HG02973 (cell line): Measurements from ENCODE around the gene CTH.
"Not testable (repeated sequence)": the region's sequence is repeated elsewhere in the genome, so short reads cannot be mapped to it uniquely, and the experiment has no call there.

Source experiments
- ATAC-seq: cut with Tn5 transposase; IDR thresholded peaks from one replicate; pipeline ENCODE4 v1.9.1; 2021; ENCODE audit warnings: moderate library complexity; ENCODE audit not compliant: unreplicated experiment

CTH gene

DNA sequence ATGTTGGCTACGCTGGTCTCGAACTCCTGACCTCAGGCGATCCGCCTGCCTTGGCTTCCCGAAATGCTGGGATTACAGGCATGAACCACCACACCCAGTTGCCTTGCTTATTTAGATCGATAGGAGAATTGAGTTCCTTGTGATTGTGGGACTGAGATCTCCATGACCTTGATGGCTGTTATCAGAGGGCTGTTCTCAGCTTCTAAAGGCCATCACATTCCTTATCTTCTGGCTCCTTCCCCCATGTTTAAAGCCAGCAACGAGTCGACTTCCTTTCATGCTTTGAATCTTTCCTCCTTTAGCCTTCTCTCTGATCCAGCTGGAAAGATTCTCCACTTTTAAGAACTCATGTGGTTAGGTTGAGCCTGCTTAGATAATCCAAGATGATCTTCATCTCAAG, 38.0 kb downstream of the CTH start:
- no peak for ATAC-seq

DNA sequence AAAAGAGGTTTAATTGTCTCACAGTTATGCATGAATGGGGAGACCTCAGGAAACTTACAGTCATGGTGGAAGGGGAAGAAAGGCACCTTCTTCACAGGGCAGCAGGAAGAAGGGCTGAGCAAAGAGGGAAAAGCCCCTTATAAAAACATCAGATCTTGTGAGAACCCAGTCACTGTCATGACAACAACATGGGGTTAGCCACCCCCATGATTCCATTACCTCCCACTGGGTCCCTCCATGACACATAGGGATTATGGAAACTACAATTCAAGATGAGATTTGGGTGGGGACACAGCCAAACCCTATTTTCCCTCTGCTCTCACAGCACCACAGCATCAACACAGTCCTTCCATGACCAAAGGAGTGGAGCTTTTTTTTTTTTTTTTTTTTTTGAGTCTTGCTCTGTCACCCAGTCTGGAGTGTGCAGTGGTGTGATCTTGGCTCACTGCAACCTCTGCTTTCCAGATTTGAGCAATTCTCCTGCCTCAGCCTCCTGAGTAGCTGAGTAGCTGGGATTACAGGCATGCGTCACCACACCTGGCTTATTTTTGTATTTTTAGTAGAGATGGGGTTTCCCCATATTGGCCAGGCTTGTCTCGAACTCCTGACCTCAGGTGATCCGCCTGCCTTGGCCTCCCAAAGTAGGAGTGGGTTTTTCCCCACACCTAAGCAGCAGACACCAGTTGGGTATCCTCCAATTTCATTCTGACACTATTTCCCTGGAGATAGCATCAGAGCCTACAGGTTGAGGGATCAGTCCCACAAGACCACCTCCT, 41.3 kb downstream of the CTH start:
- ATAC-seq = peak; percentile 45

DNA sequence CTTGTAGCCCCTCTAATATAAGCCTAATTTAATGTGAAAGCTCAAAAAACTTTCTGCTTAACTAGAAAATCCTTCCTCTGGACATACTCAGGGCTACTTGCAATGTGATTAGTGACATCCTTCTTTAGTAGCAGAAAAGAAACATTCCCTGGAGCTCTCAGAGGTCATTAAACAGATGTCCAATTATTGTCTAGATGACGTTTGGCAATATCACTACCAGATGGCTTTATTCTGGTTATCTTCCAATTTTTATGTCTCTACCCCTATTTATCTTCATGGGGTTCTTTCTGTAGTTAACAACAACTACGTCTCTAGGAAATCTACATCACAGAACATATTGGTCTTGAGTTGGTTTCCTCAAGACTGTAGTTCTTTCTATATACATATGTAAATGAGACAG, 44.2 kb downstream of the CTH start:
- no peak for ATAC-seq

DNA sequence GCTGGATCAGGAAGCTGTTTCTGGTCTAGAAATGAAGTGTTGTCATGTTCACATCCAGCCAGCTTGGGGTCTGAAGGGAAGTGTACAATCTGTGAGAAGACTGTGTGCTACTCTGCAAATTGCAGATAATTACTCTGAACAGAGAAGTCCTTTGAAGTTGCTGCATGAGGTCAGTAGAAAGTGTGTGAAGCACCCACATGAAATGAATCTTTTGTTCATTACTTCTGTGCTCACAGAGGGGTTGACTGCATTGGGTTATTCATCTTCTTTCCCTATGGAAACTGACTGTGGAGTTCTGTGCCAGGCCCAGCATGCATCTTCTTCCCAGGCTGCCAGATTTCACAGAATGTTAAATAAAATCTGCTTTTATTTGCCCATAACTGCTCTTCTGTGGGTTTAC, 47.1 kb downstream of the CTH start:
- no peak for ATAC-seq

DNA sequence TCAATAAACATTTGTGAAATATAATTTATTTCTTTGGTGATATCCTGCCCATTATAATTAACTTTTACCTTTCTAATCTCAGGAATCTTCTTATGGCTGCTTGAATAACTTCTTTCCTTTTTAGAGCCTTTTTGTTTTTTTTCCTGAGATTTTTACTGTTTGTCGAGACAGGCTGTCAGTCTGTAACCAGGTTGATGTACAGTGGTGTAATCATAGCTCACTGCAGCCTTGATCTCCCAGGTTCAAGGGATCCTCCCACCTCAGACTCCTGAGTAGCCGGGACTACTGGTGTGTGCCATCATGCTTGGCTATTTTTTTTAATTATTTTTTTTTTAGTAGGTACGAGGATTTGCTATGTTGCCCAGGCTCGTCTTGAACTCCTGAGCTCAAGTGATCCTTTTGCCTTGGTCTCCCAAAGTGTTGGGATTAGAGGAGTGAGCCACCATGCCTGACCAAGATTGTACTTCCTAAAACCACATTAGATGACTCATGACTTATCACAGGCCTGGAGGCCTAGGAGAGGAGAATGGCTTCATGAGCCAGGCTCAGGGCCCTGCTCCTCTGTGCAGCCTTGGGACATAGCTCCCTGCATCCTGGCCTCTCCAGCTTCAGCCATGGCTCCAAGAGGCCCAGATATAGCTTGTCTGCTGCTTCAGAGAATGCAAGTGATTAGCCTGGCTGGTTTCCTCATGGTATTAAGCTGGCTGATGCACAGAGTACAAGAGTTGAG, 48.6 kb downstream of the CTH start:
- no peak for ATAC-seq

DNA sequence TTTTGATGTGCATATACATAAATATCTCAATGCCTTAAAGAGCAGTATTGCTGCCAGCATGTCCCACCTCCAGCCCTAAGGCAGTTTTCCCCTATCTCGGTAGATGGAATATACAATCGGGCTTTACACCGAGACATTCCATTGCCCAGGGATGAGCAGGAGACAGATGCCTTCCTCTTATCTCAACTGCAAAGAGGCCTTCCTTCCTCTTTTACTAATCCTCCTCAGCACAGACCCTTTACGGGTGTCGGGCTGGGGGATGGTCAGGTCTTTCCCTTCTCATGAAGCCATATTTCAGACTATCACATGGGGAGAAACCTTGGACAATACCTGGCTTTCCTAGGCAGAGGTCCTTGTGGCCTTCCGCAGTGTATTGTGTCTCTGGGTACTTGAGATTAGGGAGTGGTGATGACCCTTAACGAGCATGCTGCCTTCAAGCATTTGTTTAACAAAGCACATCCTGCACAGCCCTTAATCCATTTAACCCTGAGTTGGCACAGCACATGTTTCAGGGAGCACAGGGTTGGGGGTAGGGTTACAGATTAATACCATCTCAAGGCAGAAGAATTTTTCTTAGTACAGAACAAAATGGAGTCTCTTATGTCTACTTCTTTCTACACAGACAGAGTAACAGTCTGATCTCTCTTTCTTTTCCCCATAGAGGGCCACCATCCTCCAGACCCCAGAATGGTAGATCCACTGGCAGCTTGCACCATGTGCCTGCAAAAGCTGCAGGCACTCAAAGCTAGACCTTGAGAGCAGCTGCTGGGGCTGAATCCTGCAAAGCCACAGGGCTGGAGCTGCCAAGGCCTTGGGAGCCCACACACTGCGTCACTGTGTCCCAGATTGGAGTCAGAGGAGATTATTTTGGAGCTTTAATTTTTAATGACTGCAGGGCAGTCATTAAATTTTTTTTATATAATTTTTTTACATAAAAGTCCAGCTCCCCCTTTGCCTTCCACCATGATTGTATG, 50.0 kb downstream of the CTH start:
- not testable (repeated sequence) for ATAC-seq

DNA sequence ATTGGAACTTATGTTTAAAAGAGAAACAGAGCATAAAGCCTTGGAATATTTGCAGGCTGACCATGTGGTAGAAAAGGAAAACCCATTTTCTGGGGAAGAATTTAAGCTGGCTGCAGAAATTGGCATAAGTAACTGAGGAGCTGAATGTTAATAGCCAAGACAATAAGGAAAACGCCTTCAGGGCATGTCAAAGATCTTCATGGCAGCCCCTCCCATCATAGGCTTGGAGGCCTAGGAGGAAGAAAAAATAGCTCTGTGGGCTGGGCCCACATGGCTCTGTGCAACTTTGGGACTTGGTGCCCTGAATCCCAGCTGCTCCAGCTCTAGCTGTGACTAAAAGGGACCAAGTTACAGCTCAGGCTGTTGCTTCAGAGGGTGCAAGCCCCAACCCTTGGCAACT, 51.5 kb downstream of the CTH start:
- ATAC-seq = no peak

DNA sequence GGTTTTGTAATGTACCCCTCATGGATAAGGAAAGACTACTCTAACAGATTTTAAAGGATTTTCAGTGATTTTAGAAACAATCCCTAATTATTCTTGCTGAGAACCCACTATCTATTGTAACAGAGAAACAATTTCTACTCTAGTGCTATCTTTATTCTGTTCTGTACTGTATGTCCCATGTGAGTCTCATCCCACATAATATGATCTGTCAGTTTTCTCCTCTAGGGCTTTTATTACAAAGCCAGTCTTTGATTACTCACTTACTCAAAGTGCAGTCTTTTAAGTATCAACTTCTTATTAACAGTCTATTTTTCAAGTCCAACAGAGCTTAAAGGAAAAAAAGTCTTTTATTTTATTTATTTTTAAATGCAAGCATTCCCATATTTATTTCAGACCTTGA, 54.8 kb downstream of the CTH start:
- no peak for ATAC-seq

DNA sequence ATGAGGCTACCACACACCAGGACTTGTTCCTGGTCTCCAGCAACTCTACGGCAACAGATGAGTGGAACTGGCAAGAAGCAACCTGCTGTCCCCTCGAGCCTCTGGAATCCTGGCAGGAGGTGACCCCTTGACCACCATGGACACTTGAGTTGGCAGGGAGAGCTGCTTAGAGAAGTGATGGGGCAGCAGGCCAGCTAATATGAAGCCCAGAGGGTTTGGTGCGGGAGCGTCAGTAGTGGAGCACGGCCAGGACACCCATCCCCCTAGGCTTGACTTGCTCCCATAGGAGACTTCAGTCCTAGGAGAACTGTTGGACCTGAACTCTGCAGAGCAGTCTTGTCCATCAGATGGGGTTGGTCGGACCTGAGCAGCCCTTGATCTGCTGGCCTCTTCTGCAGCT, 56.5 kb downstream of the CTH start:
- ATAC-seq = no peak

DNA sequence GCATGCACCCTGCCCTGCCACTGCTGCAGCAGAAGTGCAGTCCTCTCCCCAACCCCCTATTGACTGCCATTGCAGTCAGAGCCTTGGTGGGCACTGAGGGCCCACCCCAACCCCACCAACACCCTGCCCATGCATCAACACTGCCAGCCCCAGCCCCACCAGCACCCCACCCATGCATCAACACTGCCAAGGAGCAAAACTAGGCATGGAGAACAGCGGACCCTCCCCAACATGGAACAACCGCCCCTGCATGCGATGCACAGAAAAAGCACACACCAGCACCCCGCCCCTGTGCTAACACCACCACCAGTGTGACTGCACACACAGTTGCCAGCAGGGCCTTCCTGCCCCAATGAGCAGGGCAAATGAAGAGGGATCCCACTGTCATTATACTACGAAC, 57.1 kb downstream of the CTH start:
- ATAC-seq = no peak

DNA sequence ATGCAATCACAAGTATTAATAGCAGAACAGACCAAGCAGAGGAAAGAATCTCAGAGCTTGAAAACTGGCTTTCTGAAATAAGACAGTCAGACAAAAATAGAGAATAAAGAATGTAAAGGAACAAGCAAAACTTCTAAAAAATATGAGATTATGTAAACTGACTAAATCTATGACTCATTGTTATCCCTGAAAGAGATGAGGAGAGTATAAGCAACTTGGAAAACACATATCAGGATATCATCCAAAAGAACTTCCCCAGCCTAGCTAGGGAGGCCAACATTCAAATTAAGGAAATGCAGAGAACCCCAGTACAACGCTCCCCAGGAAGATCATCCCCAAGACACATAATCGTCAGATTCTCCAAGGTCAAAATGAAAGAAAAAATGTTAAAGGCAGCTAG, 58.1 kb downstream of the CTH start:
- not testable (repeated sequence) for ATAC-seq

DNA sequence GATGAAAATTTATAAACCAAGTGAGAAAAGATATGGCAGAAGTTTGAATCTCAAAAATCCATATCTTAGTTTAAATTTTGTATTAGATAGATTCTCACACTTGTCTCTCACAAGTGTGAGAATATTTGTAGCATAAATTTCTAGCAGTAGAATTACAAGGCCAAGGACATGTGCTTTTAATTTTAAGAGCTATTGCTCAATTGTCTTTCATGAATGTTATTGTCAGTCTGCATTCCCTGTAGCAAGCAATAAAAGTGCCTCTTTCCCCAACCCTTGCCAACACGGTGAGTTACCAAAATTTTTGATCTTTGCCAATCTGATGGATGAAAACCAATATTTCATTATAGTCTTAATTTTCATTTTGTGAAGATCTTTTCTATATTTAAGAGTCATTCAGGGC, 64.0 kb downstream of the CTH start:
- no peak for ATAC-seq

DNA sequence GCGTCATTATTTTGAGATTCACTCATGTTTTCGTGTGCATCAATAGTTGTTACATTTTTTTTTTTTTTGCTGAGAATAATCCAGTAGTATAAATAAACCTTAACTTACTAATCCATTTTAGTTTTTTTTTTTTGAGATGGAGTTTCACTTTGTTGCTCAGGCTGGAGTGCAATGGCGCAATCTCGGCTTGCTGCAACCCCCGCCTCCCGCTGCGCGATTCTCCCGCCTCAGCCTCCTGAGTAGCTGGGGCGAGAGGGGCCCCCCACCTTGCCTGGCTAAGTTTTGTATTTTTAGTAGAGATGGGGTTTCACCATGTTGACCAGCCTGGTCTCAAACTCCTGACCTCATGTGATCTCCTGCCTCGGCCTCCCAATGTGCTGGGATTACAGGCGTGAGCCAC, 66.0 kb downstream of the CTH start:
- no peak for ATAC-seq

DNA sequence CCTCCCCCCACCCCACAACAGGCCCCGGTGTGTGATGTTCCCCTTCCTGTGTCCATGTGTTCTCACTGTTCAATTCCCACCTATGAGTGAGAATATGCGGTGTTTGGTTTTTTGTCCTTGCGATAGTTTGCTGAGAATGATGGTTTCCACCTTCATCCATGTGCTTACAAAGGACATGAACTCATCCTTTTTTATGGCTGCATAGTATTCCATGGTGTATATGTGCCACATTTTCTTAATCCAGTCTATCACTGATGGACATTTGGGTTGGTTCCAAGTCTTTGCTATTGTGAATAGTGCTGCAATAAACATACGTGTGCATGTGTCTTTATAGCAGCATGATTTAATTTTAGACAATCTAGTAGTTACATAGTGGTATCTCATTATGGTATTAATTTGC, 66.8 kb downstream of the CTH start:
- not testable (repeated sequence) for ATAC-seq

DNA sequence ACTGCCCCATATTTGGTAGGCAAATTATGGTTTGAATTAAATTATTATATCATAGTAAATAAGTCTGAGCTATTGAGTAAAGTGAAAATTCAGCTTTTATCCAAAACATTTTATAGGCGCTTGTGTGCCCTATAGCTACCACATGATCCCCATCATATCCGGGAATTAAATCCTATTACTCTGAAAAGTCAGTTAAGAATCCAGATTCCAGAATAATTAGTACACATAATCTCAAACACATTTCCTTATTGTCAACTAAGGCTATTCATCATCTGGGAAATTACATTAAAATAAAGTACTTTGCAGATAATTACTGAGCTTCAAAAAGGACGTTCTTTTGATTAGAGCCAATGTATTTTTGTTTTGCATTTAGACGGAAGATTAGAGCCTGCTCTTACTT, 72.3 kb downstream of the CTH start:
- no peak for ATAC-seq

DNA sequence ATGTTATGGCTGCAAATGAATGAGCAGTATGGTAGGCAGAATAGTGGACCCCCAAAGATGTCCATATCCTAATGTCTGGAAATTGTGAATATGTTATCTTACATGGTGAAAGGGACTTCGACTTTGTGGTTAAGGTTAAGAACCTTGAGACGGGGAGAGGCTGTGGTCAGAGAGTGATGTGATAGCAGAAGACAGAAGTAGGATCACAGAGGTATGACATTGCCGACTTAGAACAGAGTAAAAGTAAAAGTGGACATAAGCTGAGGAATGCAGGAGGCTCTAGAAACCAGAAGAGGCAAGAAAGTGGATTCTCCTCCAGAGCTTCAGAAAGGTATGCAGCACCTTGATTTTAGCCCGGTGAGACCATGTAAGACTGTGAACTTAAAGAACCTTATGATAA, 74.6 kb downstream of the CTH start:
- no peak for ATAC-seq

DNA sequence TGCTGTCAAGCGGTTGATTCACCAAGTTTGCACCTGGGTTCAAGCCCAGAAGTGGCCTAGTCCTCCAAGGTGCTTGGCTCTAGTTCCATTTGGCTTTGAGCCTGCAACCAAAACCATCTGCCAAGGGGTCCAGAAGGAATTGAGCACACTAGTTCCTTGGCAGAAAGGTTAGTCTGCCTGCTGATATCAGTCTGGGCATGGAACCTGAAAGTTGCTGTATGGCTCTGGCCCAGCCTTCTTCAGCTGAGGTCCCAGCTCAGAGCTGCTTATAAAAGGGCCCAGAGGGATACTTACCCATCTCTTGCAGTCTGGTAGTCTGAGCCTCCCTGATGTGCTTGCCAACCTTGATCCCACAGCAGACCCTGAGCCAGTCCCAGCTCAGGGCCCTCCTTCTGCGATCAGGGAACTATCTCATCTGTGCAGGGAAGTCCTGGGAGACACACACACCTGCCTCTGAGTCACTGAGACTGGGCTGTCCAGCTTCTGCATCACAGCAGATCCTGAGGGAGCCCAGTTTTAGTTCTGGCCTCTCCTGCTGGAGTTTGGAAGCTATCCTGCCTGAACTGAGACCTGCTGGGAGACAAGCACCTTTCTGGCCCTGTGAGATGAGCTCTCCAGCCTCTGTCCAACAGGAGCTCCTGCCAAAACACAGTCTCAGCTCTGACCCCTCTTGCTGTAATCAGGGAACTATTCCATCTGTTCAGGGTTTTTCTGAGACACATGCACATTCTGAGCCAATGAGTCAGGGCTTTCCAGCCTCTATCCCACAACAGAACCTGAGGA, 75.8 kb downstream of the CTH start:
- ATAC-seq = no peak

DNA sequence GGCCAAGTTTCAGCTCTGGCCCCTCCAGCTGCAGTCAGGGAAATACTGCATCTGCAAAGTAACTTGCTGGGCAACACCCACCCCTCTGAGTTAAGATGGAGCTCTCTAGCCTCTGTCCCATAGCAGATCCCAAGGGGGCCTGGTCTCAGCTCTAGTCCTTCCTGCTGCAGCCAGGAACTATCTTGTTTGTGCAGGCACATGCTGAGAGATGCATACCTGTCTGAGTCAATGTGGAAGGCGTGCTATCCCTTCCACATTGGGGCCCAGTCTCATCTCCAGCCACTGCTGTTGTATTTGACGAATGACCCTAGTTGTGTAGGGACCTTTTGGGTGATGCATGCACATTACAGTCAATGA, 76.4 kb downstream of the CTH start:
- ATAC-seq = no peak

DNA sequence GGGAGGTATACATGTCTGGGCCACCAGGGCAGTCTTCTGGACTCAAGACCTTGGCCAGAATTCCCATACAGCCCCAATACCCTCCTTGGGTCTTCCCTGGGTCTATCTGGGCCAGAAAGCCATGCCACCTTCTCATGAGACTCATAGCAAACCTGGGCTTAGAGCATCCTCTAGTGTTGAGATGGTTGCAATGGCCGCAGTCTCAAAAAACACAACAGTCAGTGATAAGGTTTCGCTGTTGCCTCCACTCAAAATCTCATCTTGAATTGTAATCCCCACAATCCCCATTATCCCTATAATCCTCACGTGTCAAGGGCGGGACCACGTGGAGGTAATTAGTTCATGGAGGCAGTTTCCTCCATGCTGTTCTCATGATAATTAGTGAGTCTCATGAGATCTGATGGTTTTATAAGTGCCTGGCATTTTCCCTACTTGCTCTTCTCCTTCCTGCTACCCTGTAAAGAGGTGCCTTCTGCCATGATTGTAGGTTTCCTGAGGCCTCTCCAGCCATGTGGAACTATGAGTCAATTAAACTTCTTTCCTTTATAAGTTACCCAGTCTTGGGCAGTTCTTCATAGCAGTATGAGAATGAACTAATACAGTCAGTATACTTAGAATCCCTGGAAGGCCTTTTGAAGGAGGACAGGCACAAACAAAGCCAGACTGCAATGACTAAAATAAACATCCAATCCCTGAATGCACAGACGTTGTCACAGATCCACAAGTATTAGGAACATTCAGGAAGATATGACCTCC, 77.0 kb downstream of the CTH start:
- ATAC-seq = no peak
